GM20000 (cell line): Measurements from ENCODE around the gene USP12.

Source experiments
- DNase-seq: peaks from one replicate; pipeline ENCODE4 v3.0.0; 2012; ENCODE audit warnings: low spot score
- CTCF ChIP-seq: IDR thresholded peaks from 2 replicates; pipeline ENCODE4 v1.5.1; 2012; ENCODE audit warnings: mild to moderate bottlenecking, control low read depth; ENCODE audit errors: extremely low read depth, missing control alignments

The USP12 gene

GRCh38 chr13:27113436-27113835 lies 58.2 kb downstream of the USP12 start:
- TF ChIP-seq CTCF = no peak
- DNase-seq = no peak

GRCh38 chr13:27112006-27112405 lies 59.6 kb downstream of the USP12 start:
- DNase-seq = no peak
- no peak for TF ChIP-seq CTCF

GRCh38 chr13:27110056-27110746 lies 61.4 kb downstream of the USP12 start:
- no peak for DNase-seq

GRCh38 chr13:27106144-27106543 lies 65.5 kb downstream of the USP12 start:
- no peak for DNase-seq
- no peak for TF ChIP-seq CTCF

More at GRCh38 chr13:27110056-27110746, 61.4 kb downstream of the USP12 start:
- no peak for TF ChIP-seq CTCF

GRCh38 chr13:27104606-27105005 lies 67.0 kb downstream of the USP12 start:
- DNase-seq = no peak
- no peak for TF ChIP-seq CTCF

- TF ChIP-seq CTCF = no peak
- no peak for DNase-seq
Measured at GRCh38 chr13:27101847-27102246, 69.8 kb downstream of the USP12 start.

GRCh38 chr13:27101289-27101688 lies 70.3 kb downstream of the USP12 start:
- no peak for TF ChIP-seq CTCF
- no peak for DNase-seq
